WTC11 (cell line): ENCODE measurements around the gene ESYT2.

ENCODE experiments used
- ARID4B ChIP-seq: sonication (generic); formaldehyde crosslinking; IDR thresholded peaks from 2 replicates; pipeline ENCODE4 v1.8.0; 2023; ENCODE audit warnings: missing genetic modification reagents, mild to moderate bottlenecking, borderline replicate concordance
- IRF2 ChIP-seq: sonication (generic); formaldehyde crosslinking; IDR thresholded peaks from 2 replicates; pipeline ENCODE4 v1.8.0; 2022; ENCODE audit warnings: low read depth, missing genetic modification reagents, borderline replicate concordance
- MAX ChIP-seq: sonication (generic); formaldehyde crosslinking; IDR thresholded peaks from 2 replicates; pipeline ENCODE4 v1.8.0; 2022; ENCODE audit warnings: mild to moderate bottlenecking, missing genetic modification reagents
- NFYB ChIP-seq: sonication (generic); formaldehyde crosslinking; conservative IDR thresholded peaks from 2 replicates; pipeline ENCODE4 v1.8.0; 2022; ENCODE audit warnings: low read depth, missing genetic modification reagents
- ZNF317 ChIP-seq: sonication (generic); formaldehyde crosslinking; IDR thresholded peaks from 2 replicates; pipeline ENCODE4 v1.8.1; 2023; ENCODE audit warnings: low read depth, mild to moderate bottlenecking, moderate library complexity, missing genetic modification reagents, borderline replicate concordance
- TF ChIP-seq, protein P1 (sequence below): fragments of 200-600 bp; IDR thresholded peaks from 2 replicates; pipeline ENCODE4 v1.8.0; 2022; ENCODE audit warnings: antibody characterized with exemption
- TF ChIP-seq, protein P2 (sequence below): sonication (generic); formaldehyde crosslinking; conservative IDR thresholded peaks from 2 replicates; pipeline ENCODE4 v1.8.1; 2022; ENCODE audit warnings: mild to moderate bottlenecking, missing genetic modification reagents

GRCh38 chr7:158802535-158803366, 26.6 kb downstream of the ESYT2 start:
- TF ChIP-seq NFYB (CRISPR knock-in tag), result no peak
- TF ChIP-seq ZNF317, result no peak
- TF ChIP-seq MAX (CRISPR knock-in tag), result no peak
- TF ChIP-seq IRF2 (CRISPR knock-in tag), result no peak
- TF ChIP-seq, protein P1, sequence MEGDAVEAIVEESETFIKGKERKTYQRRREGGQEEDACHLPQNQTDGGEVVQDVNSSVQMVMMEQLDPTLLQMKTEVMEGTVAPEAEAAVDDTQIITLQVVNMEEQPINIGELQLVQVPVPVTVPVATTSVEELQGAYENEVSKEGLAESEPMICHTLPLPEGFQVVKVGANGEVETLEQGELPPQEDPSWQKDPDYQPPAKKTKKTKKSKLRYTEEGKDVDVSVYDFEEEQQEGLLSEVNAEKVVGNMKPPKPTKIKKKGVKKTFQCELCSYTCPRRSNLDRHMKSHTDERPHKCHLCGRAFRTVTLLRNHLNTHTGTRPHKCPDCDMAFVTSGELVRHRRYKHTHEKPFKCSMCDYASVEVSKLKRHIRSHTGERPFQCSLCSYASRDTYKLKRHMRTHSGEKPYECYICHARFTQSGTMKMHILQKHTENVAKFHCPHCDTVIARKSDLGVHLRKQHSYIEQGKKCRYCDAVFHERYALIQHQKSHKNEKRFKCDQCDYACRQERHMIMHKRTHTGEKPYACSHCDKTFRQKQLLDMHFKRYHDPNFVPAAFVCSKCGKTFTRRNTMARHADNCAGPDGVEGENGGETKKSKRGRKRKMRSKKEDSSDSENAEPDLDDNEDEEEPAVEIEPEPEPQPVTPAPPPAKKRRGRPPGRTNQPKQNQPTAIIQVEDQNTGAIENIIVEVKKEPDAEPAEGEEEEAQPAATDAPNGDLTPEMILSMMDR, result no peak
- TF ChIP-seq, protein P2, sequence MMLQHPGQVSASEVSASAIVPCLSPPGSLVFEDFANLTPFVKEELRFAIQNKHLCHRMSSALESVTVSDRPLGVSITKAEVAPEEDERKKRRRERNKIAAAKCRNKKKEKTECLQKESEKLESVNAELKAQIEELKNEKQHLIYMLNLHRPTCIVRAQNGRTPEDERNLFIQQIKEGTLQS (CRISPR knock-in tag), result no peak
- no peak for TF ChIP-seq ARID4B
